Spleen (tissue), 11 donors: ENCODE results near the gene VSIG8. TPM values are rescaled to one million over a fixed set of nuclear protein-coding genes. Genes with fewer than 3 reads are reported as not detected.

Experiments used
- DNase-seq: peaks from one replicate; pipeline ENCODE4 v3.0.0-alpha.2; 2020
- H3K27ac ChIP-seq, 8 donors: fragments of 200-600 bp; sonication (generic) in 7 of 8; 1 replicate in 4 of 8; 2 replicates in 4 of 8; pipeline versions ENCODE4 v1.5.0 to v1.8.0; 2016 to 2021; ENCODE audit warnings: inconsistent platforms in 4 of 8, mild to moderate bottlenecking in 4 of 8, moderate library complexity in 1 of 8
- H3K27me3 ChIP-seq, 7 donors: fragments of 200-600 bp; sonication (generic) in 6 of 7; replicated peaks in 1 of 7; 1 replicate in 4 of 7; 2 replicates in 3 of 7; pipeline versions ENCODE4 v1.5.0 to v1.8.0; 2016 to 2021; ENCODE audit warnings: inconsistent platforms in 3 of 7, mild to moderate bottlenecking in 1 of 7
- H3K36me3 ChIP-seq, 6 donors: fragments of 200-600 bp; sonication (generic) in 5 of 6; 1 replicate in 4 of 6; 2 replicates in 2 of 6; pipeline versions ENCODE4 v1.5.0 to v1.8.0; 2016 to 2021; ENCODE audit warnings: inconsistent platforms in 2 of 6
- H3K4me1 ChIP-seq, 6 donors: fragments of 200-600 bp; sonication (generic) in 5 of 6; 1 replicate in 3 of 6; 2 replicates in 3 of 6; pipeline versions ENCODE4 v1.5.0 to v1.8.0; 2016 to 2021; ENCODE audit warnings: inconsistent platforms in 3 of 6
- H3K4me3 ChIP-seq, 8 donors: fragments of 200-600 bp; sonication (generic) in 7 of 8; 1 replicate in 4 of 8; 2 replicates in 4 of 8; pipeline versions ENCODE4 v1.5.0 to v1.8.0; 2016 to 2021; ENCODE audit warnings: inconsistent platforms in 4 of 8, mild to moderate bottlenecking in 4 of 8, moderate library complexity in 2 of 8
- H3K9me3 ChIP-seq, 8 donors: fragments of 200-600 bp; sonication (generic) in 7 of 8; 1 replicate in 4 of 8; 2 replicates in 4 of 8; pipeline versions ENCODE4 v1.5.0 to v1.8.0; 2016 to 2021; ENCODE audit warnings: inconsistent platforms in 4 of 8
- POLR2A ChIP-seq, 3 donors: fragments of 450-650 bp; IDR thresholded peaks; one replicate each; pipeline ENCODE4 v1.5.1; 2017; ENCODE audit warnings: antibody characterized with exemption in 3 of 3, mild to moderate bottlenecking in 1 of 3
- POLR2AphosphoS5 ChIP-seq, 3 donors: sonication (generic); formaldehyde crosslinking; IDR thresholded peaks; one replicate each; pipeline ENCODE4 v1.5.1; 2017; ENCODE audit warnings: antibody characterized with exemption in 3 of 3
- WGBS, 5 donors: extraction: QIAGEN DNeasy Blood & Tissue Kit in 3 of 5; methylation state at CpG; one replicate each; pipeline versions ENCODE4 v1.1.5 to v1.1.7; 2013 to 2018; 5-methylcytosine and 5-hydroxymethylcytosine counted together
- intact Hi-C: fragments of 100-400 bp; cut with DNase I; formaldehyde crosslinking; loops from one replicate; pipeline ENCODE4 v1.15.0; 2023; ENCODE audit warnings: low total_unique reads
- polyA plus RNA-seq, 3 donors: library from polyadenylated mRNA; stranded (reverse); fragments of 200-250 nt; gene quantifications; one replicate each; pipeline ENCODE4 v1.2.1, GENCODE V29; 2013
- total RNA-seq, 7 donors: library from RNA; depleted of rRNA in 3 of 7; stranded (reverse); fragments of >200 nt in 3 of 7; fragmentation: NEBNext Ultra II Directional in 4 of 7; extraction: Animal tissue kit (Norgen Biotek cat#: 25700) in 4 of 7; gene quantifications; one replicate each; pipeline versions ENCODE4 v1.1.0 to v1.2.1, GENCODE V29; 2016 to 2021
- TF ChIP-seq, protein P1 (sequence below), 11 experiments: fragments of 200-600 bp in 7 of 11; fragments of 450-650 bp in 4 of 11; sonication (generic) in 4 of 11; IDR thresholded peaks in 8 of 11; conservative IDR thresholded peaks in 3 of 11; 1 replicate in 7 of 11; 2 replicates in 4 of 11; pipeline versions ENCODE4 v1.4.0 to v1.8.0; 2016 to 2021; ENCODE audit warnings: antibody characterized with exemption in 11 of 11, inconsistent platforms in 4 of 11, mild to moderate bottlenecking in 1 of 11
- donor health status: healthy with polysubstance abuse.
- donor health status: DM: no; HTN: no; CAD: no; lungs with moderate emphysema.
- donor health status: DM: no; HTN: no; CAD: no.
- donor health status: Bipolar disorder and iron deficiency.
- donor health status: healthy.
- donor health status: DM: no; HTN: no; CAD: no.
- donor health status: DM: yes; HTN: yes; CAD: no.

The VSIG8 gene
- total and polyA plus RNA-seq, 10 donors = 0.03 to 0.43 (median 0.23) TPM; not detected in 6

DNA sequence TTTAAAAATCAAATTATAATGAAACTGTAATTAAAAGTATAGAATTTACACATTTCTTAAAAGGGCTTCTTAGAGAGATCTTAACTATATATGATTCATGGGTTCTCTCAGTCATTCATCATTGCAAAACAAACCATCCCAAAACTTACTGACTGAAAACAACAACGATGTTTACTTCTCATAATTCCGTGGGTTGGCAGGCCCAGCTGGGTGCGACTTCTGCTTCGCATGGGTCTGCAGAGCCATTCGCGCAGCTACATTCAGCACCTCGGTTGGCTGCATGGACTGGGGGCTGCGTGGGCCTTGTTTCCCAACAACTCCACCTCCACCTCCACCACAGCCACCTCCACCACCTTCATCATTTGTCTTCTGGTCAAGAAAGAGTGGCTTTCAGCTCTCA is 31.7 kb downstream of the VSIG8 start:
- Histone ChIP-seq H3K27me3 (no peaks in the 10 kb centered on the region), H3K4me3 (no peak overlapping the region), H3K4me1 (peaks cover 15 to 48% (median 44%) of the 10 kb centered on the region in 6 donors), H3K27ac (no peak overlapping the region), H3K9me3 (no peaks in the 10 kb centered on the region), H3K36me3 (peaks cover 0 to 28% (median 0%) of the 10 kb centered on the region in 6 donors)
- 84 to 87% (median 86%) methylated on average over 8 of the region's 8 CpGs for WGBS, 5 donors
- DNase-seq = no peak
- intact Hi-C loops = no loop called here
- TF ChIP-seq, protein P1, sequence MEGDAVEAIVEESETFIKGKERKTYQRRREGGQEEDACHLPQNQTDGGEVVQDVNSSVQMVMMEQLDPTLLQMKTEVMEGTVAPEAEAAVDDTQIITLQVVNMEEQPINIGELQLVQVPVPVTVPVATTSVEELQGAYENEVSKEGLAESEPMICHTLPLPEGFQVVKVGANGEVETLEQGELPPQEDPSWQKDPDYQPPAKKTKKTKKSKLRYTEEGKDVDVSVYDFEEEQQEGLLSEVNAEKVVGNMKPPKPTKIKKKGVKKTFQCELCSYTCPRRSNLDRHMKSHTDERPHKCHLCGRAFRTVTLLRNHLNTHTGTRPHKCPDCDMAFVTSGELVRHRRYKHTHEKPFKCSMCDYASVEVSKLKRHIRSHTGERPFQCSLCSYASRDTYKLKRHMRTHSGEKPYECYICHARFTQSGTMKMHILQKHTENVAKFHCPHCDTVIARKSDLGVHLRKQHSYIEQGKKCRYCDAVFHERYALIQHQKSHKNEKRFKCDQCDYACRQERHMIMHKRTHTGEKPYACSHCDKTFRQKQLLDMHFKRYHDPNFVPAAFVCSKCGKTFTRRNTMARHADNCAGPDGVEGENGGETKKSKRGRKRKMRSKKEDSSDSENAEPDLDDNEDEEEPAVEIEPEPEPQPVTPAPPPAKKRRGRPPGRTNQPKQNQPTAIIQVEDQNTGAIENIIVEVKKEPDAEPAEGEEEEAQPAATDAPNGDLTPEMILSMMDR (IDR thresholded peaks at IDR 0.05 in 8 of 11, conservative IDR thresholded peaks at IDR 0.05 in 3 of 11) = no peak
- no peak for TF ChIP-seq POLR2AphosphoS5 (IDR thresholded peaks at IDR 0.05)
- TF ChIP-seq POLR2A (IDR thresholded peaks at IDR 0.05) = no peak

DNA sequence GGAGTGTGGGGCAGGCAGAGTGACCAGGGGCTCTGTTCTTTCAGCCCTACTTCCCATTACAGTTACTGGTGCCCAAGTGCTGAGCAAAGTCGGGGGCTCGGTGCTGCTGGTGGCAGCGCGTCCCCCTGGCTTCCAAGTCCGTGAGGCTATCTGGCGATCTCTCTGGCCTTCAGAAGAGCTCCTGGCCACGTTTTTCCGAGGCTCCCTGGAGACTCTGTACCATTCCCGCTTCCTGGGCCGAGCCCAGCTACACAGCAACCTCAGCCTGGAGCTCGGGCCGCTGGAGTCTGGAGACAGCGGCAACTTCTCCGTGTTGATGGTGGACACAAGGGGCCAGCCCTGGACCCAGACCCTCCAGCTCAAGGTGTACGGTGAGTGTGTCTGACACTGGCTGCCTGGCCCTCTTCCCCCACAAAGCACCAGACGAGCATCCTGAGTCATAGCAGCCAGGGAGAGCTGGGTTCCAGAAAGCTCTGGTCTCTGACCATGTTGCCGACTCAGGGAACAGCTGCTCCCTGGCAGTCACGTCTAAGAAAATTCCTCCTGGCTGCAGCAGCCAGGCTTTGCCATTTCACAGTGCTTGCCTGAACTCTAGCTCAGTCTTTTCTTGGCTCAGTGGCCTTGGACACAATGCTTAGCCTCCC is 32.5 kb downstream of the VSIG8 start:
- Histone ChIP-seq H3K9me3 (no peaks in the 10 kb centered on the region), H3K4me3 (no peak overlapping the region), H3K27me3 (no peaks in the 10 kb centered on the region), H3K4me1 (peaks cover 15 to 56% (median 52%) of the 10 kb centered on the region in 6 donors), H3K36me3 (peaks cover 0 to 21% (median 0%) of the 10 kb centered on the region in 6 donors), H3K27ac (peak overlapping the region in 1 of 8 donors; percentile 8)
- 78 to 94% (median 89%) methylated on average over 9 to 18 of the region's 18 CpGs for WGBS, 5 donors
- intact Hi-C loops = no loop called here
- TF ChIP-seq POLR2AphosphoS5 (IDR thresholded peaks at IDR 0.05) = no peak
- TF ChIP-seq POLR2A (IDR thresholded peaks at IDR 0.05) = no peak
- TF ChIP-seq, protein P1 (IDR thresholded peaks at IDR 0.05 in 8 of 11, conservative IDR thresholded peaks at IDR 0.05 in 3 of 11) = no peak
- DNase-seq = no peak

DNA sequence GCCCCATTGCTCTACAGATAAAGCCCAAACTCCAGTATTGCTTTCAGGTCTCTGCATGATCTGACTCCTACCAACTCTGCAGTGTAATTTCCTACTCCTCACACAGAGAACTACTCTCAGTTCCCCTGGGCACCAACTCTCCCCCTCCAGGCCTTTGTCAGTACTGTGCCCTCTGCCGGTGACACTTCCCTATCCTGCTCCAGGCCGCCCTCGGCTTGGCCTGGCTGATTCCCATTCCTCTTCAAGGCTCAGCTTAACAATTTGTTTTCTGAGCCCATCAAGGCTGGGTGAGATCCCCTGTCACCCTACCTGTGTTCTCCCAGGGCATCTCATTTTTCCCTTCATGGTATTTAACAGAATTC is 33.2 kb downstream of the VSIG8 start:
- Histone ChIP-seq H3K9me3 (no peaks in the 10 kb centered on the region), H3K4me3 (peak overlapping the region in 1 of 8 donors; percentile 56), H3K27ac (peak overlapping the region in 3 of 8 donors; percentile 26 to 75 (median 32))

More for the DNA sequence above, 33.2 kb downstream of the VSIG8 start:
- peaks cover 0 to 14% (median 0%) of the 10 kb centered on the region in 6 donors for H3K36me3 ChIP-seq
- intact Hi-C loops = no loop called here
- H3K4me1 ChIP-seq = peaks cover 15 to 62% (median 55%) of the 10 kb centered on the region in 6 donors
- WGBS, 5 donors = 13 to 38% (median 19%) methylated on average over 3 of the region's 3 CpGs
- no peaks in the 10 kb centered on the region for H3K27me3 ChIP-seq
- DNase-seq = peak; percentile 83
- no peak for TF ChIP-seq POLR2AphosphoS5 (IDR thresholded peaks at IDR 0.05)
- TF ChIP-seq, protein P1 (IDR thresholded peaks at IDR 0.05 in 8 of 11, conservative IDR thresholded peaks at IDR 0.05 in 3 of 11) = peak; percentile 23 to 77 (median 64)
- TF ChIP-seq POLR2A (IDR thresholded peaks at IDR 0.05) = no peak
